ENCODE results near the gene BHLHA9. TPM values are rescaled to one million over a fixed set of nuclear protein-coding genes. Genes with fewer than 3 reads are reported as not detected.

BHLHA9 gene
- polyA plus RNA-seq, 1 experiment: not detected

- TF ChIP-seq CTCF (IDR thresholded peaks at IDR 0.05; ENCODE audit: low read depth, low read length): no peak
- CTCF ChIA-PET: no interaction called here
- Histone ChIP-seq H3K9me3 (ENCODE audit: control insufficient read depth, insufficient read depth, low read length) (no peaks in the 10 kb centered on the region; the same call in 1 of the 2 replicates), H3K27ac (ENCODE audit: low read depth, low read length) (no peak overlapping the region), H3K4me3 (ENCODE audit: low read depth, low read length) (no peak overlapping the region), H3K27me3 (ENCODE audit: control insufficient read depth, insufficient read depth, low read length) (peaks cover 34% of the 10 kb centered on the region)
- DNase-seq (ENCODE audit: low read depth, low spot score): no peak
- POLR2A ChIA-PET: no interaction called here
Observed at GRCh38 chr17:1272701-1273100, 2.5 kb downstream of the BHLHA9 start.

- TF ChIP-seq CTCF (IDR thresholded peaks at IDR 0.05; ENCODE audit: low read depth, low read length): no peak
- Histone ChIP-seq H3K4me3 (ENCODE audit: low read depth, low read length) (no peak overlapping the region), H3K27ac (ENCODE audit: low read depth, low read length) (no peak overlapping the region), H3K9me3 (ENCODE audit: control insufficient read depth, insufficient read depth, low read length) (no peaks in the 10 kb centered on the region; the same call in 1 of the 2 replicates), H3K27me3 (ENCODE audit: control insufficient read depth, insufficient read depth, low read length) (peaks cover 38% of the 10 kb centered on the region)
- ChIA-PET CTCF (interaction anchor here (0.6 kb wide), 1 partner anchor 238 kb away, joined by 3 read pairs; no protein-coding TSS in a partner anchor), POLR2A (no interaction called here)
- no peak for DNase-seq (ENCODE audit: low read depth, low spot score)
Observed at GRCh38 chr17:1273492-1274244, 3.4 kb downstream of the BHLHA9 start.

GRCh38 chr17:1274245-1274608 is 4.0 kb downstream of the BHLHA9 start:
- DNase-seq (ENCODE audit: low read depth, low spot score): no peak
- ChIA-PET CTCF (interaction anchor here (0.6 to 0.7 kb wide), 2 partner anchors 238 to 258 kb away, joined by 3 to 4 read pairs; no protein-coding TSS in a partner anchor), POLR2A (interaction anchor here (1.0 kb wide), 1 partner anchor 57 kb away, joined by 3 read pairs; no protein-coding TSS in a partner anchor)

GRCh38 chr17:1275205-1275961 is 5.1 kb downstream of the BHLHA9 start:
- H3K27ac ChIP-seq (ENCODE audit: low read depth, low read length): no peak overlapping the region
- POLR2A ChIA-PET: interaction anchor here (0.7 to 1.0 kb wide), 2 partner anchors 56 to 299 kb away, joined by 3 read pairs; no protein-coding TSS in a partner anchor
- CTCF ChIA-PET: interaction anchor here (0.7 kb wide), 1 partner anchor 257 kb away, joined by 4 read pairs; no protein-coding TSS in a partner anchor
- no peak for DNase-seq (ENCODE audit: low read depth, low spot score)
- peaks cover 33% of the 10 kb centered on the region for H3K27me3 ChIP-seq (ENCODE audit: control insufficient read depth, insufficient read depth, low read length)
- no peaks in the 10 kb centered on the region; the same call in 1 of the 2 replicates for H3K9me3 ChIP-seq (ENCODE audit: control insufficient read depth, insufficient read depth, low read length)
- TF ChIP-seq CTCF (IDR thresholded peaks at IDR 0.05; ENCODE audit: low read depth, low read length): no peak
- no peak overlapping the region for H3K4me3 ChIP-seq (ENCODE audit: low read depth, low read length)

More at GRCh38 chr17:1274245-1274608, 4.0 kb downstream of the BHLHA9 start:
- Histone ChIP-seq H3K27me3 (ENCODE audit: control insufficient read depth, insufficient read depth, low read length) (peaks cover 38% of the 10 kb centered on the region), H3K9me3 (ENCODE audit: control insufficient read depth, insufficient read depth, low read length) (no peaks in the 10 kb centered on the region; the same call in 1 of the 2 replicates), H3K4me3 (ENCODE audit: low read depth, low read length) (no peak overlapping the region), H3K27ac (ENCODE audit: low read depth, low read length) (no peak overlapping the region)
- TF ChIP-seq CTCF (IDR thresholded peaks at IDR 0.05; ENCODE audit: low read depth, low read length): no peak
